Astrocyte (in vitro differentiated cells and primary cell): ENCODE results near the gene CLSTN3.

Source experiments
- EZH2 ChIP-seq: IDR thresholded peaks from 2 replicates; pipeline ENCODE4 v1.6.1; 2012; ENCODE audit warnings: mild to moderate bottlenecking, low read length, inconsistent platforms; ENCODE audit not compliant: insufficient read depth
- TF ChIP-seq, protein P1 (sequence below): IDR thresholded peaks from 2 replicates; pipeline ENCODE4 v1.5.1; 2011; ENCODE audit warnings: low read depth, mild to moderate bottlenecking, inconsistent platforms, low read length, moderate library complexity; ENCODE audit not compliant: insufficient read depth

DNA sequence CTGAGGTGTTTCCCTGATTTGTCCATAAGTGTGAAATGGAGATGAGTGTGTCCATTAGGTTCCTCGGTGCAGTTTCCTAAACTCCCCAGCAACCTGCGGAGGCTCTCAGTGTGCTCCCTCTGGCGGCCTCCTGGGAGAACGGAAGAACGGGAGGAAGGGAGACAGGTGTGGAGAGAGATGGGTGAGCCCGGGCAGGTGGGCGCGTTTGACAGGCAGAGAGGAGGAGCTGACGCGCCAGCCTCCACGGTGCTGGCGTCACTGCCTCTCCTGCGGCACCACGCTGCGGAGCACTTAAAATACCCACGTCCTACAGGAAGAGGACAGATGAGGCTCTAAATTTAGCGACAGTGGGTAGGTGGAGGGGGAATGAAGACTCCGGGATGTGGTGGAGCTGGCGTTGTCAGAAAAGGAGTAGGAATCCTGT lies 32.5 kb downstream of the CLSTN3 start:
- TF ChIP-seq, protein P1, sequence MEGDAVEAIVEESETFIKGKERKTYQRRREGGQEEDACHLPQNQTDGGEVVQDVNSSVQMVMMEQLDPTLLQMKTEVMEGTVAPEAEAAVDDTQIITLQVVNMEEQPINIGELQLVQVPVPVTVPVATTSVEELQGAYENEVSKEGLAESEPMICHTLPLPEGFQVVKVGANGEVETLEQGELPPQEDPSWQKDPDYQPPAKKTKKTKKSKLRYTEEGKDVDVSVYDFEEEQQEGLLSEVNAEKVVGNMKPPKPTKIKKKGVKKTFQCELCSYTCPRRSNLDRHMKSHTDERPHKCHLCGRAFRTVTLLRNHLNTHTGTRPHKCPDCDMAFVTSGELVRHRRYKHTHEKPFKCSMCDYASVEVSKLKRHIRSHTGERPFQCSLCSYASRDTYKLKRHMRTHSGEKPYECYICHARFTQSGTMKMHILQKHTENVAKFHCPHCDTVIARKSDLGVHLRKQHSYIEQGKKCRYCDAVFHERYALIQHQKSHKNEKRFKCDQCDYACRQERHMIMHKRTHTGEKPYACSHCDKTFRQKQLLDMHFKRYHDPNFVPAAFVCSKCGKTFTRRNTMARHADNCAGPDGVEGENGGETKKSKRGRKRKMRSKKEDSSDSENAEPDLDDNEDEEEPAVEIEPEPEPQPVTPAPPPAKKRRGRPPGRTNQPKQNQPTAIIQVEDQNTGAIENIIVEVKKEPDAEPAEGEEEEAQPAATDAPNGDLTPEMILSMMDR = peak; percentile 21
- no peak for TF ChIP-seq EZH2
